Stimulated activated CD4-positive, alpha-beta T cell treated with anti-CD3 and anti-CD28 coated beads, Interleukin-2, amount 100 ng/mL, for 4 hours (primary cell): Measurements from ENCODE around the gene NEMP1.
"Not testable (repeated sequence)": the region's sequence is repeated elsewhere in the genome, so short reads cannot be mapped to it uniquely, and the experiment has no call there.

ENCODE experiments used
- DNase-seq: peaks from one replicate; pipeline ENCODE4 v3.0.0-alpha.2; 2020; ENCODE audit warnings: low read depth

NEMP1 gene

DNA sequence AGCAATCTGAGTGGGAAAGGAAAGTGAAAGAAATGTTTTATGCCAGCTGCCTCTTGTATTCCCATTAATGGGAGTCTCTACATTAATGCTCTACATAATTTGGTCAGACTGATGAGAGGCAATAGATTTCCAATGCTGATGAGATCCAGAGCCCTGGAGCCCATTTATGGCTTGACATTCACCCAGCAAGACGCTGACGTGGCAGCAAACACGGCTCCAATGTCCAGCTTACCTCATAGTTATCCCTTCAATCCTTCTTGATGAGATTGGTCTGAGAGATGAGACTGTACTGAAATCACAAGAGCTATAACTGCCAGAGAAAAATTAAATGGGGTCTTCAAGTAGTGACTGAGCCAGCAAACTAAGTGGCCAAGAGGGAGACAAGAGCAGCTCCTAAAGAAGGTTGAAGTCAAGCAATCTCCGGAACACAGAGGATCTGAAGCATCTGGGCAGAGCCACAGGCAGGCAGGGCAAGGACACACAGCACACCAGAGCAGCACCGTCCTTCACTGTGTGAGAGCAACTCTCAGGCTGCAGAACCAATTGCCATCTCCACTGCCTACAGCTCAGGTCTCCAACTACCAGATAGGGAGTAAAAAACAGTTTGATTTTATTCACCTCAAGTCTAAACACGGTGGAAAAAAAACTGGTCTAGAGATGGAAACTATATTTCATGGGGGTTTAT is 21.4 kb downstream of the NEMP1 start:
- DNase-seq, result no peak

DNA sequence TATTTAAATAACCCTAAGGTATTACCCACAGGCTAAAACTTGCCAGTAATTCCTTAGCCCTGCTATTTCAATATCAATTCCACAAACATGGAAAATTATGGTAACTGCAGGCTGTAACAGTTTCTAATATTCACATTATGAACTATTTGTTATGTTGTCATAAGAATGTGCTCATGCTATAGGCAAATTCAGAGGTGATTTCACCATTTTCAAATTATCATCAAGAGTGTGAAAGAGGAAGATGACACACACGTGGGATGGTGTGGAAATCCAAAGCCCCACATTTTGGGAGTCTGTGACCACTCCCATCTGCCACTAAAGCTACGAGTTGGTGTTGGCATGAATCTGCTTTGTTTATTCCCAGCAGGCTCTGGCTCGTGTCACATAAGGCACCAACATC is 22.8 kb downstream of the NEMP1 start:
- no peak for DNase-seq

DNA sequence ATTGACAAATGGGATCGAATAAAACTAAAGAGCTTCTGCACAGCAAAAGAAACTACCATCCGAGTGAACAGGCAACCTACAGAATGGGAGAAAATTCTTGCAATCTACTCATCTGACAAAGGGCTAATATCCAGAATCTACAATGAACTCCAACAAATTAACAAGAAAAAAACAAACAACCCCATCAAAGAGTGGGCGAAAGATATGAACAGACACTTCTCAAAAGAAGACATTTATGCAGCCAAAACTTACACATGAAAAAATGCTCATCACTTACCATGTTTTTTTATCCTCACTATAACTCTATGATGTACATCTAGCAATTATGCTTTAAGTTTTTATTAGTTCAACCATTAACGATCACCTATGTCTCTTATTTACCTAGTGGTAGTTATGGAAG is 24.7 kb downstream of the NEMP1 start:
- not testable (repeated sequence) for DNase-seq

DNA sequence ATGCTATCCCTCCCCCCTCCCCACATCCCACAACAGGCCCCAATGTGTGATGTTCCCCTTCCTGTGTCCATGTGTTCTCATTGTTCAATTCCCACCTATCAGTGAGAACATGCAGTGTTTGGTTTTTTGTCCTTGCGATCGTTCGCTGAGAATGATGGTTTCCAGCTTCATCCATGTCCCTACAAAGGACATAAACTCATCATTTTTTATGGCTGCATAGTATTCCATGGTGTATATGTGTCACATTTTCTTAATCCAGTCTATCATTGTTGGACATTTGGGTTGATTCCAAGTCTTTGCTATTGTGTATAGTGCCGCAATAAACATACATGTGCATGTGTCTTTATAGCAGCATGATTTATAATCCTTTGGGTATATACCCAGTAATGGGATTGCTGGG is 25.4 kb downstream of the NEMP1 start:
- DNase-seq, result not testable (repeated sequence)

DNA sequence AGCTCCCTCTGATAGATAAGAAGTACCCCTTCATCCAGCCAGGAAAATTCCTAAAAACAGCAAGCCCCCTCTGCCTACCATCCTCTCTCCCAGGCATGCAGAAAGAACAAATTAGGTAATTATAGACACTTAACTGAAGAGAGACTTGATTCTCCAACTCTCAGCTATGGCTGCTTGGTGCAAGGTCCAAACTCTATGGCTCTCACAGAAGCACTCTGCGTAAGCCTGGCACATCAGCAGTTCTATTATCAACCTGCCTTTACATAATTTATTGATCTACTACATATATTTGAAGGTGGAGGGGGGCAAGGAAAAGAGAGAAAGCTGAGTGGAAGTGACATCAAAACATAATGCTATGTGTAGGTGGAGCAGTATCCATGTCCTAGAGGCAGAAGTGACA is 27.6 kb downstream of the NEMP1 start:
- no peak for DNase-seq

DNA sequence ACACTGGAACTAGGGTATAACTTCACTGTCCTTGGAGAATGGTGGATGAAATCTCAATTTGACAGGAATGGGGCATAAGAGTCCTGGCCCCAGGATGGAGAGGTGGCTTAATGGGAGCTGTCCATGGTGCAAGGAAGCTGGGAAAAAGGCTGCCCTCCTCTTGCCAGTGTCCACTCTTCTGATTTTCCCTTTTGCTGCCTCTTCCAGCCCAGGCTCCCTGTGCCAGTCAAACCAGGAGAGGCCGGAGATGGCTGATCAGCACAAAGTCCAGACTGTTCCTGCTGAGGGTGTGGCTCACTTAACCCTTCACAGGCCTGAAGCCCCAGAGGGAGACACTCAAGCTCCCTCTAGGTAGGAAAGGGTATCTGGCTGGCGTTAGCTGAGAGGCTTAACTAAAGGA is 28.7 kb downstream of the NEMP1 start, which contains the start of gene MYO1A:
Gene MYO1A, minus strand, starts transcription at position 240 of the 400 bp plus-strand sequence. CDS start 1,806 bp downstream, outside the sequence.
- no peak for DNase-seq

DNA sequence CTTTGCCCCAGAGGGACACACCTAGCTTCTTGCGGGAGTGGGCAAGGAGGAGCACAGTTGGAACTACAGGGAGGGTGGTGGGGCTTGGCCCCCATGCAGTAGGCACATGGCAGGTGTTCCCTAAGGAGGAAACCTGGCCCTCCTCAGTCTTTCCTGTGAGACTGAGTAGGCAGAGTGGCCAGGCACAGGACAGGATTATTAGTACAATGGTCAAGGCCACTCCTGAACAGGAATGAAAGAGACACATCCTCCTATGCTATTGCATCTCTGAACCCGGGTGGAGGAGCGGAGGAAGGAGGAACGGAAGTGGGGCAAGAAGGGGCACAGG is 29.5 kb downstream of the NEMP1 start:
- DNase-seq, result no peak

DNA sequence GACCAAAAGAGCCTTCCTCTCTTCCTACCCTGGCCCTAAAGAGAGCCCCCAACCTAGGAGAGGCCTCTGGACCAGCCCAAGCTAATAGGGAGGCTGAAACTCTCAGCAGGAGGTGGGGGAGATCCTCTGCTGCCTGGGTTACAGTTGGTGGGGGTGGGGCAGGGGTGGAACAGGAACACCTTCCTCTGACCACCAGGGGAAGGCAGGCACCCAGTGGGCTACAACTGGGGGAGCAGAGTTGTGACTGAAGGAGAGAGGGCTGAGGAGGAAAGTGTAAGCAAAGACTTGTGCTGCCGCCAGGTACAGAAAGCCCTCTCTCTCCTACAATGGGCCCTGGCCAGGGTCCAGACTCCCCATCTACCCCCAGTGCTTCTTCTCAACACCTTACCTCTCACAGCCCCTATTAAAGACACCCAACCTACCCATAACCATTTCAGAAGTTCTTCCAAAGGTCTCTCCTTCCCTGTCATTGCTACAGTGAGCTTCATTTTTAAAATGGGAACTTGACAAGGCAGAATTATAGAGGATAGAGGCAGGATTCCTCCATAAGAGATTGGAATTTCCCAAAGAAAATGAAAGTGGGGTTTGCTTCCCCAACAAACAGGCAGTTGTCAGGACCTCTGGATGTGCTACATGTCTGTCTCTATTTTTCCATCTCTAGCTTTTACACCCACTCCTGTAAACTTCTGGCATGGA is 30.0 kb downstream of the NEMP1 start:
- DNase-seq, result no peak

DNA sequence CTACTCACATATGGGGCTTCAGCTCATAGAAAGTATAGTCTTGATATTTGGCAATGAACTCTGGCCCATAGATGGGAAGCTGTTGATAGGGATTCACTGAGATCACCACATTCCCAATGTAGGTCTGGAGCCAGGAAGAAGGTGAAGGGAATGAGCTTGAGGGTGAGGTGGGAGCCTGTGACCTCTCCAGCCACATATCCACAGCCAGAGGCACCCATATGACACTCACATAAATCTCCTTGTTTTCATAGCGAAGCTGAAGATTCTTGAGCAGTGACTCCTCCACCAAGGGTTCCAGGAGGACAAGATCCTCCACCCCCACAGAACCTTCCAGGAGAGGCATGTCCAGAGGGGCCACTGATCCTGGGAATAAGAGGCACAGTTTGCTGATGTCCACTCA is 30.6 kb downstream of the NEMP1 start:
- DNase-seq, result no peak

DNA sequence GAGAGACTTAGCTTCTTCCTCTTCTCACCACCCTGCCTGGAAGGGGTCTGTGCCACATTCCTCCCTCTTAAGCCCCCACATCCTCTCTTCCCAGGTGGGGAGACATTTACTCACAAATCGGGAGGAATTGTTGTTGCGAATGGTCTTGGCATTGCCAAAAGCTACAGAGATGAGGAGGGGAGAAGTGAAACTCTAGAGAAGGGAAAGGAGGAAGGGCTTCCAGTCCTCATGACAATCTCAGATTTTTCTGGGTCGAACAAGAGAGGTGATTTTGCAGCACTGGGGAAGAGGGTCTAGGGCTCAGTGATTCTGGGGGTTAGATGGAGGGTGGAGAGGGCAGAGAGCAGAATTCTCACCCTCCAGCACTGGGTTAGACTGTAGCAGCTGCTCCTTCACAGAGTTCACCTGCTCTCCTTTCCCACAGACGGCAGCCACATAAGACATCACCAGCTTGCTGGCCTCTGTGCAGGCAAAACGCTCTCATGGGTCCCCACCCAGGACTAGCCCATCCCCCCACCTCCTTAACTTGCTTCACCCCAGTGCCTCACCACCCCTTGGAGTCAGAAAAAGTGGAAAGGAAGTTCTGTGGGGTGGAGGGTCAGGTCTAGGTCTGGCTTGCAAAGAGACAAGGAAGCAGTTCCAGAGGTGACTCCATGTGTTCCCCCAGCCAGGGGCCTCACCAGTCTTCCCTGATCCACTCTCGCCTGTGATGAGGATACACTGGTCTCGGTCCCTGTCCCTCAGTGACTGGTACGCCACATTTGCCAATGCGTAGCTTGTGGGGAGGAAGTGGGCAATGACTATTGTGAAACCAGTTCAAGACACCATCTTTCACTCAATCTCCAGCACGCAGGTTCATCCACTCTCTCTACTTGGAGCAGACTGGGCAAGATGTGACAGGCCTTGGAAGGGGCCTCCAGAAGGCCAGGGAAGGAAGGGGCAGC is 31.4 kb downstream of the NEMP1 start:
- DNase-seq, result no peak

DNA sequence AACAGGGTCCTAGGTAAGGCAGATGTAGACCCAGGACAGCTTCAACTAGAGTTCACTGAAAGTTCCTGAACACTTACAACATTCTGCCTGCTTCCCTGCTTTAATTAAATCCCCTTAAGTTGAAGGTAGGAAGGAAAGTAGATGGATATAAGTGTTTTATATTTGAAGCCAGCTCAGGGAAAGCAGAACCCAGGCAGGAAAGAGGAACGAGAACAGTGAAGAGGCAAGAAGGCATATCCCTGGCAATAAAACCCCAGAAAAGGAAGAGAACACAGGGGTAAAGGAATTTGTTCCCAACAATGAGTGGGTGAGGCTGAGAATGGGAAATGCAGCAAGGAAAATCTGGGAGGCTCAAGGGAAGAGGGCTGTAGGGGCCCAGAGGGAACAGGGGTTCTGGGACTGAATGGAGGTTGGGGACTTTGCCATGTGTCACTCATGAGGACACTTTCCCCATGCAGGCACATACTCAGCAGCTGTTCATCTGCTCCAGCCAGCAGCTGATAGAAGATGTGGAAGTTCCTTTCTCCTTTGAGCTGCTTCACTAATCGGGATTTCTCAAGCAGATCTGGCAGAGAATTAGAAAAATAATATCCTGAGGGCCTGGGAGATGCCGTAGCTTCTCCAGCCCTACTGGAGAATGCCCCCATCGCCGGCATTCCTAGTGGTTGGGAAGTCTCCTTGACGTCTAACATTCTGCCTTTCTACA is 32.4 kb downstream of the NEMP1 start:
- DNase-seq, result no peak

DNA sequence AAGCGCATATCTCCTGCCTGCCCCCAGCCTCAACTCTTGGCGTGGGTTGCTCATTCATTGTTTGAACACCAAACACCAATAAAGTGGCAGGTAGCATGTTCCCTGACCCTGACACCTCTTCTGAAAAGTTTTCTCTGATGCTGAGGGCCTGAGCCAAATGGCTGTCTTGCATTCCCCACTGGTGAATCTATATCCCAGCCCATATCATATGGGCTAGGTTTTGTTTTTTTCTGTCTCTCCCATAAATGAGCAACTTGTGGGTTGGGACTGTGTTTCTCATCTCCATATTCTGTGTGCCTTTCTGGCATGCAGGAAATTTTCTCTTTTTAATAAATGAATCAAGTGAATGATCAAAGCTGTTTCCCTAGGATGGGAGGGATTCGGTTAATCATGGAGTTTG is 33.7 kb downstream of the NEMP1 start:
- DNase-seq, result no peak

DNA sequence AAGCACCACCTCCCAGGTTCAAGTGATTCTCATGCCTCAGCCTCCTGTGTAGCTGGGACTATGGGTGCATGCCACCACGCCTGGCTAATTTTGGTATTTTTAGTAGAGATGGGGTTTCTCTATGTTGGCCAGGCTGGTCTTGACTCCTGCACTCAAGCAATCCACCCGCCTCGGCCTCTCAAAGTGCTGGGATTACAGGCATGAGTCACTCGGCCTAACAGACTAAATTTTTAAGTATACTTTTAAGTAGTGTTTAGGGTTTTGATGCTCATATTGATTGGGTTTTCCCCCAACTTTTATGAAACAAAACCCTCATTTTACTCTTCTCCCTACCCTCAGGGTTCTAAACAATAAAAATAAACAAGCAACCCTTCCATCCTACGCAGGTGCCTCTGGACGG is 34.1 kb downstream of the NEMP1 start:
- DNase-seq, result no peak

DNA sequence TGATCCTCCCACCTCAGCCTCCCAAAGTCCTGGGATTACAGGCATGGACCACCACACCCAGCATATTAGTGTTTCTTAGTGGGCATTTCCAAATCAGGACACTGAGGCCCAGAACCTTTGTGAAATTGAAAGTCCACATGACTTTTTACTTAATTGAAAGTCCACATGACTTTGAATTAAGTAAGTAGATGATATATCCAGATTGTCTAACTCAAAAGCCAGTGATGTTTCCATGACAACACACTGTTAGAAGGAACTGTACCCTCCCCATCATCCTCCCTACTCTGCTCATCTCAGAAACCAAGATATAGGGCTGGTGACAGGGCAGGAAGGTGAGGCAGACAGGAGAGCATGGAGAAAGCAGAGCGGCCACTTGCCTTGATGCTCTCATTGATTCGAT is 35.9 kb downstream of the NEMP1 start:
- DNase-seq, result no peak

DNA sequence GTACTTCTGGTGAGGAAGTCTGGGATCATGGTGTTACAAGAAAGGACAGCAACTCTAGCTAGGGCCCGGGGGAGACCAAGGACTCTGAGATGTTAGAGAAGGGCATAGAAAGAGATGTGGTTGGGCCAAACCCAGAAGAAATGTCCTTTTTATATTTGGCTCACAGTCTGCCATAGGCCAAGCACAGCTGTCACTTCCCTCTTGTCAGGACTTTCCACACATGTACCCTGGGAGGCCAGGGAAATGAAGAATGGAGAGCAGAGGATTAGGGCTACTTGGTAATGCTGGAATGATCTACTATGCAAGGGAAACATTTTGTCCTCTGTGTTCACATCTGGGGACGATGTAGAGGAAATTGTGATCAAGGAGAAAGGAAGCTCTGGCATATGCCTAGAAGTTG is 37.8 kb downstream of the NEMP1 start:
- DNase-seq, result no peak

DNA sequence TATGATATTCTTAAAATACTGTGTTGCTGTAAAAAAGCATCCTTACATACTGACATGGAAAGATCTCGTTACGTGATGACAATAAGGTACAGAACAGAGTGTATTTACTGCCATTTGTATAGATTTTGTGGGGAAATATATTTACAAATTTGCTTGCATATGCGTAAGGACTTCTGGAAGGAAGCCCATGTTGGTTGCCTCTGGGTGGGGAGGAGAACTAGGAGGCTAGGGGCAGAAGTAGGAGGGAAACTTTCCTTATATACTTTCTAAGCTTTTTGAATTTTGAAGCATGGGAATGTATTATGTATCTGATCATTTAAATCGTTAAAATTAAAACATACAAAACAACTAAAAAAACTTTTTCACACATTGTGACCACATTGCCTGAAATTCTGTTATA is 38.4 kb downstream of the NEMP1 start:
- DNase-seq, result no peak

DNA sequence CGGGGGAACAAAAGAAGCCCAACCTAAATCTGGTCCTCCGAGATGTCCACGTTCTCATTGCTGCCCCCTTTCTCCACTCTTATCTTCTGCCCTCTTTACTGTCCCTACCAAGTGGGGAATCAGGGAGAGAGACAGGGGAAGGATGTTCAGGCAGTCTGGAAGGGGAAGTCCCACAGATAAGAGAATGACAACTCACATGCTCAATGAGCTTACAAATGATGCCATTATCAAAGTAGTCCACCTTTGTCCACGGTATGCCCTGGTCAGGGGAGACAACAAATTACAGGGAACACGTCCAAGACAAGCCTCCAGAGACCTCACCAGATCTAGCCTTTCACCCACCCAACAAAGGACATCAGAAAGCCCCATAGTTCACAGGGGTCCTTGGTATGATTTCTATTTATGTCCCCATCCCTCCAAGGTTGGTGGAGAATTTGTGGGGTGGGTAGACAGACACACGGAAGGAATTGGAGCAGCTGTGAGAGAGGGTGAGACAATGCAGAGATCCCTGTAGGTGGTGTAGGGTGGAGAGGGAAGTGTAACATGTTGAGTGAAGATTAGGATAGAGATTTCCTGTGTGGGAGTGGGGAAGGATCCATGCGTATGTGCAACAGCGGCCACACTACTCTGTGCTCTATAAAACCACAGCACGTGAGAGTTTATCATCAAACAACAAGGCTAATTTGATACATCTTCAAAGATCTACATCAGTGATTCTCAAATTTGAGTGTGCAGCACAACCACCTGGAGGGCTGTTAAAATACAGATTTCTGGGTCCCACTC is 39.4 kb downstream of the NEMP1 start:
- DNase-seq, result no peak

DNA sequence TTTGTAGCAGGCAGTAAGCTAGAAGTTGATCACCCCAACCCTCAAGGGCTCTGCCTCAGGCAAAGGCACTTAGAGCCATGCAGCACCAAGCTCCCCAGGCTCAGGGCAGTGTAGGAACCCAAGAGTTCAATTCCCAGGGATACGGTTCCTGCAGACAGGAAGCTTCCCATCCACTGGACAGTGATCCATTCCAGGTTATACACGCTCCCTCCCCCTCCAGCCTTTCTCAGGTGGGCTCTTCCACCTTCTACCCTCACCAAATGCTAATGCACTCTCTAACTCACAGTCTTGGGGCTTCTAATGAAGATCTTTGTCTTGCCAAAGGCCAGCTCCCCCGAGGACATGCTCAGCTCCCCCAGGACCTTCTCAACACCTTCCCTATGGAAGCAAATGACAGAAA is 41.3 kb downstream of the NEMP1 start:
- no peak for DNase-seq

DNA sequence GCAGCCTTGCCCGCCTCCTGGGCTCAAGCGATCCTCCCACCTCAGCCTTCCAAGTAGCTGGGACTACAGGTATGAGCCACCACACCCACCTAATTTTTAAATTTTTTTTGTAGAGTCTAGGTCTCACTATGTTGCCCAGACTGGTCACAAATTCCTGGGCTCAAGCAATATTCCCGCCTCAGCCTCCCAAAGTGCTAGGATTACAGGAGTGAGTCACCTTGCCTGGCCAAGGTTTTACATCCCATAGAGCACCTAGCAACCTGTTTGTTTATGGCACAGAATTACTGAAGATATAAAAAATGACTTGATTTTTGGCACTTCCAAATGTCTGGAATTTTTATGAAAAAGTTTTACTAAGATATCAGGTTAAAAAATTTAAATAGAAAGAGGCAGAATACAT is 45.2 kb downstream of the NEMP1 start:
- no peak for DNase-seq

DNA sequence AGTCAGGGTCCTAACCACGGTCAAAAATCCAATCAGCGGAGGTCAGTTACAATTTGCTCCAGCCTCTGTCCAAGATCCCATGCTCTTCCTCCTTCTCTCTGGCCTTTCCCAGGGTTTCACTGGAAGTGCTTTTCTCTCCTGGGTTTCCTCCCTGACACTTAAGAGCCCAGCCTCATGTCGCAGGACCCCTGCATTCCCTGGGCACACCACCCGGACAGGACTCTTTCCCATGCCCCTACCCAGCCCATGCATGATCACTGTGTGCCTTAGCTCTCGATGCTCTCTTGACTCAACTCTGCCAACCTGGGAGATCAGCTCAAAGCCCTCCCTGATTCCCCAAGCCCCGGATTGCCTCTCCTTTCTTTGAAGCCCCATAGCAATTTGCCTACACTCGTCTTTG is 46.8 kb downstream of the NEMP1 start:
- no peak for DNase-seq

DNA sequence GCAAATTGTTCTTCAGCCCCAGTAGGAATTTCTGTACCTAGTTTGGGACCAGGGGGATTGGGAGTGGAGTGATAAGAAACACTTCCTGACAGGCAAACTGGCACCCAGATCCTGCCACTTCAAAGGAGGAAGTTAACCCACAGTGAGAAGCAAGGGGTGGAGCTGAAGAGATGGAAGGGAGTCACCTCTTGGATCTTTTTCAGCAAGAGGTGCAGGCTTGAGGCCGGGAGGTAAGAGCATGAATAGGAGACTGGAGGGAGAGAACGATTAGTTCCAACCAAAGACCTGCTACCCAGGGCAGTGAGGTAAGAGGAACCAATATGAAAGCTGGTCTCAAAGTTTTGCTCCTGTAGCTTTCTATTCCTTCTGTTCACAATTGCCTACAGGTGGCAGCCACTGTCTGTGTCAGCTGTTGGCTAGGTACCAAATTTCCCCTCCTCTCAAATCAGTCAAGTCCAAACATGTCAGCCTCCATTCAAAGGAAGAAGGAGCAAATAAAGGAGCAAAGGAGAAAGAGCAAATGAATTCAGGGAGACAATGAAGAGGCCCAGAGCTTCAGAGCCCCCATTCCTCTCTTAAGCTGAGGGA is 47.4 kb downstream of the NEMP1 start:
- no peak for DNase-seq
